PC-3 (cell line): ENCODE measurements around the gene NPAS4. TPM values are rescaled to one million over a fixed set of nuclear protein-coding genes. Genes with fewer than 3 reads are reported as not detected.

Experiments
- ATAC-seq: fragments of 200-7000 bp; cut with Tn5 transposase; 2 replicates; pipeline ENCODE4 v1.9.1; 2020; ENCODE audit warnings: mild to moderate bottlenecking, moderate library complexity
- BruUV-seq: library from RNA; stranded (reverse); fragments of 400-500 nt; replicated peaks from 2 replicates; lab custom pipeline; 2021; lab: Mats Ljungman, UMichigan
- CTCF ChIA-PET: fragments of 300-600 bp; sonication (Branson Sonifier 250); formaldehyde crosslinking; loops from one replicate; lab custom pipeline; 2022; ENCODE audit warnings: antibody characterized with exemption; lab: Charles Lee
- POLR2A ChIA-PET: fragments of 300-600 bp; sonication (Branson Sonifier 250); formaldehyde crosslinking; loops from one replicate; lab custom pipeline; 2022; ENCODE audit warnings: antibody characterized with exemption; ENCODE audit not compliant: unreplicated experiment; lab: Charles Lee
- DNase-seq: peaks from one replicate; pipeline ENCODE4 v3.0.0-alpha.2; 2015
- H2AFZ ChIP-seq: fragments of 300-600 bp; sonication (generic); 2 replicates; pipeline ENCODE4 v1.6.0; 2016; ENCODE audit warnings: antibody characterized with exemption, low read length
- H3F3A ChIP-seq: fragments of 300-600 bp; sonication (generic); one replicate; pipeline ENCODE4 v1.6.0; 2017; ENCODE audit warnings: antibody characterized with exemption, low read length, control low read depth, mild to moderate bottlenecking; ENCODE audit not compliant: unreplicated experiment
- H3K27ac ChIP-seq: fragments of 300-600 bp; sonication (generic); 2 replicates; pipeline ENCODE4 v1.5.1; 2016; ENCODE audit warnings: mild to moderate bottlenecking, low read length
- H3K27me3 ChIP-seq: fragments of 300-600 bp; sonication (generic); 2 replicates; pipeline ENCODE4 v1.6.1; 2016; ENCODE audit warnings: low read length, mixed read lengths
- H3K36me3 ChIP-seq: fragments of 300-600 bp; sonication (generic); 2 replicates; pipeline ENCODE4 v1.6.1; 2016; ENCODE audit warnings: low read depth, mixed run types, low read length, mixed read lengths
- H3K4me1 ChIP-seq: fragments of 300-600 bp; sonication (generic); 2 replicates; pipeline ENCODE4 v1.5.1; 2016; ENCODE audit warnings: low read length; ENCODE audit not compliant: insufficient read depth
- H3K4me2 ChIP-seq: fragments of 300-600 bp; sonication (generic); 2 replicates; pipeline ENCODE4 v1.6.0; 2016; ENCODE audit warnings: low read length
- H3K4me3 ChIP-seq: fragments of 300-600 bp; sonication (generic); 2 replicates; pipeline ENCODE4 v1.5.1; 2016; ENCODE audit warnings: mild to moderate bottlenecking, low read length, mixed read lengths
- H3K79me2 ChIP-seq: fragments of 300-600 bp; sonication (generic); 2 replicates; pipeline ENCODE4 v1.6.1; 2017; ENCODE audit warnings: low read length, mixed read lengths
- H3K9ac ChIP-seq: fragments of 300-600 bp; sonication (generic); 2 replicates; pipeline ENCODE4 v1.6.0; 2016; ENCODE audit warnings: mild to moderate bottlenecking, low read length
- H3K9me2 ChIP-seq: fragments of 300-600 bp; sonication (generic); replicated peaks from 2 replicates; pipeline ENCODE4 v1.6.1; 2016; ENCODE audit warnings: mixed run types, low read length, mixed read lengths
- H3K9me3 ChIP-seq: fragments of 300-600 bp; sonication (generic); 2 replicates; pipeline ENCODE4 v1.6.1; 2016; ENCODE audit warnings: low read length, mixed read lengths
- H4K20me1 ChIP-seq: fragments of 300-600 bp; sonication (generic); 2 replicates; pipeline ENCODE4 v1.6.1; 2016; ENCODE audit warnings: low read length, mixed read lengths
- EZH2 ChIP-seq: fragments of 300-600 bp; sonication (generic); IDR thresholded peaks from one replicate; pipeline ENCODE4 v1.6.1; 2017; ENCODE audit warnings: antibody characterized with exemption, mild to moderate bottlenecking, low read length; ENCODE audit not compliant: unreplicated experiment
- EZH2phosphoT487 ChIP-seq: fragments of 300-600 bp; sonication (generic); IDR thresholded peaks from 2 replicates; pipeline ENCODE4 v1.6.1; 2018; ENCODE audit warnings: mild to moderate bottlenecking, antibody characterized with exemption, low read length, borderline replicate concordance
- intact Hi-C: fragments of 100-400 bp; cut with micrococcal nuclease; formaldehyde crosslinking; loops from 2 replicates; pipeline ENCODE4 v1.9.0; 2023
- total RNA-seq: library from RNA; depleted of rRNA; stranded (reverse); fragments of >200 nt; gene quantifications from 2 replicates; pipeline ENCODE4 v1.2.3, GENCODE V29; 2014
- TF ChIP-seq, protein P1 (sequence below): fragments of 300-600 bp; sonication (generic); conservative IDR thresholded peaks from 2 replicates; pipeline ENCODE4 v1.5.1; 2017; ENCODE audit warnings: antibody characterized with exemption, low read depth, mild to moderate bottlenecking, low read length

Gene NPAS4
- total RNA-seq, 1 experiment from 2014 or later: not detected

DNA sequence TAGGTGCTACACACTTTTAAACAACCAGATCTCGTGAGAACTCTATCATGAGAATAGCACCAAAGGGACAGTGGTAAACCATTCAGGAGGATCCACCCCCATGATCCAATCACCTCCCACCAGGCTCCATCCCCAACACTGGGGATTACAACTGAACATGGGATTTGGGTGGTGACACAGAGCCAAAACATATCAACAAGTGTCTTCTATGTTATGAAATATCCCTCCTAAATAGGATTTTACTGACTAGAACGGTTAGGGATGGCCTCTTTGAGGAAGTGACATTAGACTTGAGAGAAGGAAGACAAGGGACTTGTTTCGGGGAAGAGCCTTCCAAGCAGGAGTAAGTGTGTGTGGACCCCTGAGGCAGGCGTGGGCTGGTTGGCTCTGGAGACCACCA lies 29.7 kb downstream of the NPAS4 start:
- intact Hi-C loops: no loop called here
- H3K4me1 ChIP-seq: peaks cover 17% of the 10 kb centered on the region
- BruUV-seq: no TSS peak
- no peak overlapping the region for H2AFZ ChIP-seq
- DNase-seq (no peak), ATAC-seq (no peak)
- no peak overlapping the region for H3K4me3 ChIP-seq
- H3K36me3 ChIP-seq: no peaks in the 10 kb centered on the region
- H3K9me3 ChIP-seq: no peaks in the 10 kb centered on the region
- no peaks in the 10 kb centered on the region for H3K27me3 ChIP-seq
- H3F3A ChIP-seq: peaks cover 5% of the 10 kb centered on the region
- POLR2A ChIA-PET: no interaction called here
- H3K4me2 ChIP-seq: no peak overlapping the region
- CTCF ChIA-PET: no interaction called here
- no peaks in the 10 kb centered on the region for H3K79me2 ChIP-seq
- H4K20me1 ChIP-seq: no peaks in the 10 kb centered on the region
- TF ChIP-seq EZH2 (no peak), EZH2phosphoT487 (no peak)
- TF ChIP-seq, protein P1, sequence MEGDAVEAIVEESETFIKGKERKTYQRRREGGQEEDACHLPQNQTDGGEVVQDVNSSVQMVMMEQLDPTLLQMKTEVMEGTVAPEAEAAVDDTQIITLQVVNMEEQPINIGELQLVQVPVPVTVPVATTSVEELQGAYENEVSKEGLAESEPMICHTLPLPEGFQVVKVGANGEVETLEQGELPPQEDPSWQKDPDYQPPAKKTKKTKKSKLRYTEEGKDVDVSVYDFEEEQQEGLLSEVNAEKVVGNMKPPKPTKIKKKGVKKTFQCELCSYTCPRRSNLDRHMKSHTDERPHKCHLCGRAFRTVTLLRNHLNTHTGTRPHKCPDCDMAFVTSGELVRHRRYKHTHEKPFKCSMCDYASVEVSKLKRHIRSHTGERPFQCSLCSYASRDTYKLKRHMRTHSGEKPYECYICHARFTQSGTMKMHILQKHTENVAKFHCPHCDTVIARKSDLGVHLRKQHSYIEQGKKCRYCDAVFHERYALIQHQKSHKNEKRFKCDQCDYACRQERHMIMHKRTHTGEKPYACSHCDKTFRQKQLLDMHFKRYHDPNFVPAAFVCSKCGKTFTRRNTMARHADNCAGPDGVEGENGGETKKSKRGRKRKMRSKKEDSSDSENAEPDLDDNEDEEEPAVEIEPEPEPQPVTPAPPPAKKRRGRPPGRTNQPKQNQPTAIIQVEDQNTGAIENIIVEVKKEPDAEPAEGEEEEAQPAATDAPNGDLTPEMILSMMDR: no peak
- no peaks in the 10 kb centered on the region for H3K9me2 ChIP-seq
- no peak overlapping the region for H3K9ac ChIP-seq
- H3K27ac ChIP-seq: no peak overlapping the region

DNA sequence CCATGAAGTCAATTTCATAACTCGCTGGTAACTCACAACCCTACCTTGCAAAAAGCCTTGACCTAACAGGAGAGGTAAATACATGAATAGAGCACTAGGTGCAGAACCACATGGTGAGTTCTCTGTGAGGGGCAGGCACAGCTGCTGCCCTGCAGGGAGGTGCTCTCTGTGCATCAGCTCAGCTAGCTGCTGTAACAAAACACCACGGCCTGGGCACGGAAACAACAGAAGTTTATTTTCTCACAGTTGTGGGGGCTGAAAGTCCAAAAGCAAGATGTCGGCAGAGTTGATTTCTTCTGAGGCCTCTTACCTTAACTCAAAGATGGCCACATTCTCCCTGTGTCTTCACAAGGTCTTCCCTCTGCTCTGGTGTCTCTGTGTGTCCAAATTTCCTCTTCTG lies 30.8 kb downstream of the NPAS4 start:
- CTCF ChIA-PET: no interaction called here
- ATAC-seq: no peak

DNA sequence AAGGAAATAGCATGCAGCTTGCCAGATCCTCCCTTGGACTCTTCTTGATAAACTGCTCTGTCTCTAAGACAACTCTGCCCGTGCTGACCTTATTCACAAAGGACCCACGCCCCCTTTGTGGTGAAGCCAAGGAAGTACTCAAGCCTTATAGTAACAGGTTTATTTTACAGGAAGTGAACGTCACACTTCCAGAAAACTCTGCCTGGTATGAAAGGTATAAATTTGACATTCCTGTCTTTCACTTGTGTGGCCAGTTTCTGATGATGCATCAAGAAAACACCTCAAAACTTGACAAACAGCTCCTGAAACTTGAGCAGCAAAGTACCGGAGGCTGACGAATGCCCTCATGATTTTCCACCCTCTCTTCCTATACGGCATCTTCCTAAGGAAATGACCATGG lies 33.4 kb downstream of the NPAS4 start:
- CTCF ChIA-PET: interaction anchor here (1.1 kb wide), 1 partner anchor 15 kb away, joined by 3 read pairs; the partner anchor contains the start of gene MRPL11
- H3K27ac ChIP-seq: peak overlapping the region; percentile 75
- no peaks in the 10 kb centered on the region for H4K20me1 ChIP-seq
- H3K36me3 ChIP-seq: no peaks in the 10 kb centered on the region
- TF ChIP-seq EZH2 (no peak), EZH2phosphoT487 (no peak)
- TF ChIP-seq, protein P1: no peak
- peaks cover 5% of the 10 kb centered on the region for H3F3A ChIP-seq
- intact Hi-C loops: no loop called here
- H3K9ac ChIP-seq: no peak overlapping the region
- H3K9me3 ChIP-seq: no peaks in the 10 kb centered on the region
- no peak overlapping the region; the same call in 1 of the 2 replicates for H3K4me3 ChIP-seq
- peak overlapping the region; percentile 53 for H3K4me2 ChIP-seq
- no peak overlapping the region for H2AFZ ChIP-seq
- no TSS peak for BruUV-seq
- no peaks in the 10 kb centered on the region for H3K79me2 ChIP-seq
- no peaks in the 10 kb centered on the region for H3K27me3 ChIP-seq
- DNase-seq: peak; percentile 96
- ATAC-seq: peak; percentile 87
- H3K9me2 ChIP-seq: no peaks in the 10 kb centered on the region
- peaks cover 17% of the 10 kb centered on the region for H3K4me1 ChIP-seq
- POLR2A ChIA-PET: interaction anchor here (1.0 kb wide), 1 partner anchor 15 kb away, joined by 6 read pairs; the partner anchor contains the start of gene MRPL11

More for the DNA sequence above, 30.8 kb downstream of the NPAS4 start:
- BruUV-seq: no TSS peak
- Histone ChIP-seq H2AFZ (no peak overlapping the region), H3K4me2 (no peak overlapping the region), H3K4me3 (no peak overlapping the region), H3K9ac (no peak overlapping the region), H4K20me1 (no peaks in the 10 kb centered on the region), H3K9me2 (no peaks in the 10 kb centered on the region), H3K79me2 (no peaks in the 10 kb centered on the region), H3K36me3 (no peaks in the 10 kb centered on the region), H3K27me3 (no peaks in the 10 kb centered on the region), H3K9me3 (no peaks in the 10 kb centered on the region), H3K4me1 (peaks cover 17% of the 10 kb centered on the region), H3K27ac (no peak overlapping the region), H3F3A (peaks cover 5% of the 10 kb centered on the region)
- intact Hi-C loops: no loop called here
- POLR2A ChIA-PET: no interaction called here
- no peak for TF ChIP-seq EZH2phosphoT487
- TF ChIP-seq EZH2: no peak
- DNase-seq: no peak
